Transverse colon (tissue), 4 donors: ENCODE data around the gene DNAH11.

Source experiments
- EP300 ChIP-seq: sonication (generic); formaldehyde crosslinking; IDR thresholded peaks from one replicate; pipeline ENCODE4 v1.6.1; 2017; ENCODE audit warnings: antibody characterized with exemption, low read depth
- POLR2A ChIP-seq: fragments of 450-650 bp; IDR thresholded peaks from one replicate; pipeline ENCODE4 v1.6.1; 2016; ENCODE audit warnings: antibody characterized with exemption, mild to moderate bottlenecking, moderate library complexity
- POLR2AphosphoS5 ChIP-seq, 3 donors: sonication (generic); formaldehyde crosslinking; IDR thresholded peaks; one replicate each; pipeline ENCODE4 v1.6.1; 2016; ENCODE audit warnings: antibody characterized with exemption in 3 of 3
- TF ChIP-seq, protein P1 (sequence below), 5 experiments: fragments of 200-600 bp in 3 of 5; fragments of 450-650 bp in 2 of 5; sonication (generic) in 3 of 5; IDR thresholded peaks; 1 replicate in 2 of 5; 2 replicates in 3 of 5; pipeline ENCODE4 v1.5.1; 2016 to 2017; ENCODE audit warnings: antibody characterized with exemption in 5 of 5, inconsistent platforms in 3 of 5, mild to moderate bottlenecking in 2 of 5, moderate library complexity in 1 of 5

DNA sequence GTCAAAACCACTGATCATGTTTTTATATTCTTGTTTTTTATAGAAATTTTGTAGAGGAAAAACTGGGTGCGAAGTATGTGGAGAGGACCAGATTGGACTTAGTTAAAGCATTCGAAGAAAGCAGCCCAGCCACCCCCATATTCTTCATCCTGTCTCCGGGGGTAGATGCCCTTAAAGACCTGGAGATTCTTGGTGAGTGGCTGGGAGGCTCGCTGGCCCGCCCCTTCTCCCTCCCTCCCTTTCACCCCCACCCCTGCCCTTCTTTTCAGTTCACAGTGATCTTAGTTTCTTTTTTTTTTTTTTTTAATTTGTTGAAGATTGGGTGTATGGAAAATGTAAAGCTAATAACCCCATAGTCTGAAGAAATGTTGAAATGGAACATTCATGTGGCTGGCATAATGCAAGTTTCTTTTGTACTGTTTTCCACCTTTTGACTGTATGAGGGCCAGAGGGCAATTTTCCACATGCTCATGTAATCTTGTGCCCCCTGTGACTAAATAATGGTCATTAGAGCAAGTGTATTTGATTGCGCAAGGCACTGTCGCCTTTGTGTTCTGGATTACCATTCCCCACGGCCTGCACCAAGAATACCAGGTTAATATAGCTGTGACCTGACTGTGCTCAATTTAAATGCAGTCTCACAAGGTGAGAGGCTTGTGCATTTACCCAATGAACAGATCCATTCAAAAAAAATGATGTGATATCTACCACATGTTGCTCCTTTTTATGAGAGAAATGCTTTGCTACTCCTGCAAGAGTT lies 325.2 kb downstream of the DNAH11 start:
- TF ChIP-seq POLR2A (no peak), EP300 (no peak), POLR2AphosphoS5 (IDR thresholded peaks at IDR 0.05) (no peak)
- TF ChIP-seq, protein P1, sequence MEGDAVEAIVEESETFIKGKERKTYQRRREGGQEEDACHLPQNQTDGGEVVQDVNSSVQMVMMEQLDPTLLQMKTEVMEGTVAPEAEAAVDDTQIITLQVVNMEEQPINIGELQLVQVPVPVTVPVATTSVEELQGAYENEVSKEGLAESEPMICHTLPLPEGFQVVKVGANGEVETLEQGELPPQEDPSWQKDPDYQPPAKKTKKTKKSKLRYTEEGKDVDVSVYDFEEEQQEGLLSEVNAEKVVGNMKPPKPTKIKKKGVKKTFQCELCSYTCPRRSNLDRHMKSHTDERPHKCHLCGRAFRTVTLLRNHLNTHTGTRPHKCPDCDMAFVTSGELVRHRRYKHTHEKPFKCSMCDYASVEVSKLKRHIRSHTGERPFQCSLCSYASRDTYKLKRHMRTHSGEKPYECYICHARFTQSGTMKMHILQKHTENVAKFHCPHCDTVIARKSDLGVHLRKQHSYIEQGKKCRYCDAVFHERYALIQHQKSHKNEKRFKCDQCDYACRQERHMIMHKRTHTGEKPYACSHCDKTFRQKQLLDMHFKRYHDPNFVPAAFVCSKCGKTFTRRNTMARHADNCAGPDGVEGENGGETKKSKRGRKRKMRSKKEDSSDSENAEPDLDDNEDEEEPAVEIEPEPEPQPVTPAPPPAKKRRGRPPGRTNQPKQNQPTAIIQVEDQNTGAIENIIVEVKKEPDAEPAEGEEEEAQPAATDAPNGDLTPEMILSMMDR (IDR thresholded peaks at IDR 0.05): no peak
